ENCODE measurements around the gene PAXX. TPM values are rescaled to one million over a fixed set of nuclear protein-coding genes. Genes with fewer than 3 reads are reported as not detected.
"Not testable (repeated sequence)": the region's sequence is repeated elsewhere in the genome, so short reads cannot be mapped to it uniquely, and the experiment has no call there.

PAXX gene
- polyA plus RNA-seq, 1 donor = 22.8 TPM

DNA sequence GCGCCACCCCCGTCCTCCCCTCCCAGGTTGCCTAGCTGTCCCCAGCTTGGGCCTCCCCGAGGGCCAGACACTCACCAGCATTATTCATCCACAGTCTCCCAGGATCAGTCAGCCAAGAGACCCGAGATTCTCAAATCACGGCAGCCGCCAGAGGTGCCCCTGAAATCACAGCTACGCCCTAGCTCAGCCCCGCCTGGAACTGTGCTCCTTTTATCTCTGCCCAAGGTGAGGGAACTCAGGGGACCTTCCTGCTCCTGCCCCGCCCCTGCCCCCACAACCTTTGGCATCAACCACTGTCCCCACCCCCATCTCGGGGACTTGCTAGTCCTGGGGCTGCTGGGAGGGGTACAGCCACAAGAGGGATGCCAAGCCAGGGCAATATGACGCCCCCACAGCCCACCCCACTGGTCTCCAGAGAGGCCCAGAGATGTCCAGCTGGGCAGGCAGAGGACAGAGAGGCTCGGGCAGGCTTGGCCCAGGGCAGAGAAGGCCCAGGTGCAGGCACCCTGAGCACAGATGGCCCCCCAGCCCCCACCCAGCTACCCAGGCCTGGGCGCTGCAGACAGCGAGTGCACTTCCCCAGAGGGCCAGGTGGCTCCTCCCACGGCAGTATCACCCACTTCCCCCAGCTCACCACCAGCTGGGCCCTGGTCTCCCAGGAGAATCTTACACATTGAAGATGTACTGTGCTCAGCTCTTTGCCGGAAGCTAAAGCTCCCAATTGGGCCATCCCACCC, 39.9 kb downstream of the PAXX start, which contains the start of gene FUT7:
TSS of gene FUT7 (minus strand) at position 185 of the 737 bp plus-strand sequence. CDS start at position 88, 97 bp downstream.
- no peak for DNase-seq (ENCODE audit: low read depth)

GRCh38 chr9:137032858-137033257, 40.6 kb downstream of the PAXX start:
- DNase-seq (ENCODE audit: low read depth) = no peak

DNA sequence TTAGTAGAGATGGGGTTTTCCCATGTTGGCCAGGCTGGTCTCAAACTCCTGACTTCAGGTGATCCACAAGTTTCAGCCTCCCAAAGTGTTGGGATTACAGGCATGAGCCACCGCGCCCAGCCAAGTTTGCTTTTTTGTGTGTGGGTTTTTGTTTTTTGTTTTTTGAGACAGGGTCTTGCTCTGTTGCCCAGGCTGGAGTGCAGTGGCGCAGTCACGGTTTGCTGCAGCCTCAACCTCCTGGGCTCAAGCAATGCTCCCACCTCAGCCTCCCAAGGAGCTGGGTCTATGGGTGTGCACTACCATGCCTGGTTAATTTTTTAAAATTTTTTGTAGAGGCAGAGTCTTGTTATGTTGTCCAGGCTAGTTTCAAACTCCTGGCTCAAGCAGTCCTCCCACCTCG, 41.3 kb downstream of the PAXX start:
- DNase-seq (ENCODE audit: low read depth) = not testable (repeated sequence)

DNA sequence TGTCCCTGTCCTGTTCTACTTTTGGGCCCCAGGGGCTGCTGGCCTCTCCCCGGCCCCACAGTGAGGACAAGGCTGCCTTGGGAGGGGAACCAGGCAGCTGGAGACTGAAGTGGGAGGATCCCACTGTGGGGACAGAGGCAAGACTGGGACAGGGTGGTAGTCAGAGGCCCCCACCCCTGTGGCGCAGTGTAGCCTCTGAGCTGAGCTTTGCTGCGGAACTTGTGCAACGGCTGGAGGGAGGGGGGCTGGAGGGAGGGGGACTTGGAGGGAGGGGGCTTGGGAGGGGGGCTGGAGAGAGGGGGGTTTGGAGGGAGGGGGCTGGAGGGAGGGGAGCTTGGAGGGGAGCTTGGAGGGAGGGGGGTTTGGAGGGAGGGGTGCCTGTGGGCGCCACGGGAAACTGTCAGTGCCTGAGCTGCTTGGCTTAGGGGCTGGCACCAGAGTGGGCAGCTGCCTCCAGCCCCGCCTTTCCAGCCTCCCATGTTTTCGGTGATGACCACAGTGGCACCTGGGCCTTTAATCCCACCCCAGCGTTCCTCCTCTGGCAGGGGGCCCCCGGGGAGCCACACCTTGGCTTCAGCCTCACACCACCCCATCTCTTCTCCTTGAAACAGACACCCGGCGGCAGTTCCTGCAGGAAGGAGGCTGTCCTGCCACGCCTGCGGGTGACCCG, 42.0 kb downstream of the PAXX start:
- no peak for DNase-seq (ENCODE audit: low read depth)

DNA sequence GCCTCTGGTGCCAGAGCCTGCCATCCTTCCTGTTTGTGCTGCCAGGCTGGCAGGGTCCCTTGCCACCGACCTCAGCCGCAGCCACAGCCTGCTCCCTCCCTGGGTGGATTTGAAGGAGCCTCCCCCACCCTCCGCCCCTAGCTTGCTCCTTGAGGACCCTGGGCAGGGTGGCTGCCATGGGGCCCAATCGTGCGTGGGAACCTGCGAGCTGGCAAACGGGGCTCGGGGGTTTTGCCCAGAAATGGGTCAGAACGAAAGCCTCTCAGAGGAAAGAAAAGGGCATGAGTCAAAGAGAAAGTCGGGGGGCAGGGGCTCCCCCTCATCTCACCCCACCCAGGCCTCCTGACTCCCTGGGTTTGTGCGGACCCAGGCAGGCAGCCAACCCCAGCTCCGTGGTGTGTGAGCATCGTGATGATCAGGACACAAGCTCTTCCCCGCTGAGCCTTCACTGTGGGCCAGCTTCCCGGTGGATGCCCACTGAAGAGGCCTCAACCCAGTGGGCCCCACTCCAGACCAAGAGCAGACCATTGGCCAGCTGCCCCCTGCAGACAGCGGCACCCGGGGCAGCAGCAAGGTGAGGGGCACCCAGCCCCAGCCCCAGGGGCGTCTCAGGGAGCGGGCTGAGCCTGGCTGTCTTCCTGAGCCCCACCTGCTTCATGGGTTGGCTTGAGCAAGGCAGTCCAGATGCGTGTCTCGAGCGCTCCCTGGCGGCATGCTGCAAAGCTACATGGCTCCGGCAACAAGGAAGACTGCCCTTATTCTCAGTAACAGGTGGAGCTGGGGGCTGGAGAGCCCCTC, 42.7 kb downstream of the PAXX start:
- DNase-seq (ENCODE audit: low read depth) = no peak

DNA sequence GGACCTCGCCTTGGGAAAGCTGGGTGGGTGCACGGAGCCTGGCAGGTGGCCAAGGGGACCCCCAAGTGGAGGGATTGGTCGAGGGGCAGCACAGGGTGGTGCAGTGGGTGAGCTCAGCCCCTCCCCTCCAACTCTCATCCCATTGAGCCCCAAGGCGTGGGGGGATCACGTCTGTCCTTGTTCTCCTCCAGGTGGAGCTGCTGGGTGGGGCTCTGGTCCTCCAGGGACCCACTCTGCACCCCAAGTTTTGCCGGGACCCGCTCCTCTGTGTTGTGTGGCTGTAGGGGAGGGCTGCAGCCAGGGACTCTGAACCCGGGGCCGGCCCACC, 43.2 kb downstream of the PAXX start:
- no peak for DNase-seq (ENCODE audit: low read depth)

- no peak for DNase-seq (ENCODE audit: low read depth)
These were observed 43.7 kb downstream of the PAXX start for GRCh38 chr9:137035937-137036336.

GRCh38 chr9:137037035-137037434, 44.8 kb downstream of the PAXX start:
- DNase-seq (ENCODE audit: low read depth) = no peak

DNA sequence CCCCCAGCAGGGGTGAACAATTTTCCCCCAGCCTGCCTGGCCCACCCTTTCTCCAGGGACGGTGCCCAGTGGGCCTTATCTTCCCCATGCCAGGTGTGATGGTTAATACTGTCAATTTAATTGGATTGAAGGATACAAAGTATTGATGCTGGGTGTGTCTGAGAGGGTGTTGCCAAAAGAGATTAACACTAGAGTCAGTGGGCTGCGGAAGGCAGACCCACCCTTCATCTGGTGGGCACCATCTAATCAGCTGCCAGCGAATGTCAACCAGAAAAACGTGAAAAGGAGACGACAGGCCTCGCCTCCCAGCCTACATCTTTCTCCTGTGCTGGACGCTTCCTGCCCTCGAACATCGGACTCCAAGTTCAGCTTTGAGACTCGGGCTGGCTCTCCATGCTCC, 45.3 kb downstream of the PAXX start:
- DNase-seq (ENCODE audit: low read depth) = no peak

DNA sequence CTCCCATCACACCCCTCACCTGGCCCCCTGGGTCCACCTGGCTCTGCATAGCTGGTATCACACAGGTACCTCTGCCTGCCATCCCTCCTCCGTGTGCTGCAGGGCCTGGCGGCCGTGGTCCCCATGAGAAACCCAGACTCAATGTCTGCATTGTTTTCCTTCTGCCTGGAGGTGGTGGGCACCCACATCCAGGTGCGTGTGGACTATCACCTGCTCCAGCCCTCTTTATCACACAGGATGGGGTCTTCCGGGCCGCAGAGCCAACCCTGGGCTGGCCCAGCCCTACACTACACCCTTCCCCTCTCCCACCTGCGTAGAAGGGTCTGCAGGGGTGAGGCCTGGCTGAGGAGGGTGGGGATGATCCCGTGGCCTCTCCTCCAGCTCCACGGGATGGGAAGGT, 46.7 kb downstream of the PAXX start:
- DNase-seq (ENCODE audit: low read depth) = no peak

DNA sequence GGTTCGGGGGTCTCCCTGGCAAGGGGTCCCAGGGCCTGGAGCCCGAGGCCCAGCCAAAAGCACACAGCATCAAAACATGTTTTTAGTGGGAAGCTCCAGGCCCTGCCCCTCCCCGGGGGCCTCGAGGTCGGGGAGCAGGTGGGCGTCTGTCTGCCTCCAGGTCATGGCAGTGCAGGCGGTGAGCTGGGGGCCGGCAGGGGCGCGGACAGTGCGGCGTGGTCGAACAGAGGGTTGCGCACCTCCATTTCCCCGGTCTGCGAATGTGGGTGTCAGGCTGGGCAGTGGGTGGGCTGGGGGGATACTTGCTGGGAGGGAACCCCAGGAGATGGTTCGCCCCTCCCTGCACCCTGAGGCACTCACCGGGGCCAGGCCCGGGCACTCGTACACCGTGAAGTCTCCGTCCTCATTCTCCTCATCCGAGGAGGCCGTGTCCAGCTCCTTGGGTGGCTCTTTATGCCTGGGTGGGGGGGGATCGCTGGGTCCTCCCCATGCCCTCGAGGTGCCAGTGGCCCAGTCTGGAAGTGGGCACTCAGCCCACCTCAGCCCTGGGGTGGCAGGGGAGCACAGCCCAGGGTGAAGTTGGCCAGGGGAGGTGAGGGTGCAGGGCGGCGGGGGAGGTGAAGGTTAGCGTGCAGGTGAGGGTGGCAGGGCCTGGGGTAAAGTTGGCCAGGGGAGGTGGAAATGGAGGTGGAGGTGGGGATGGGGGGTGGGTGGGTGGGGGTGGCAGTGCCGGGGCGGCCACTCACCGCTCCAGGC, 47.6 kb downstream of the PAXX start:
- DNase-seq (ENCODE audit: low read depth) = no peak

DNA sequence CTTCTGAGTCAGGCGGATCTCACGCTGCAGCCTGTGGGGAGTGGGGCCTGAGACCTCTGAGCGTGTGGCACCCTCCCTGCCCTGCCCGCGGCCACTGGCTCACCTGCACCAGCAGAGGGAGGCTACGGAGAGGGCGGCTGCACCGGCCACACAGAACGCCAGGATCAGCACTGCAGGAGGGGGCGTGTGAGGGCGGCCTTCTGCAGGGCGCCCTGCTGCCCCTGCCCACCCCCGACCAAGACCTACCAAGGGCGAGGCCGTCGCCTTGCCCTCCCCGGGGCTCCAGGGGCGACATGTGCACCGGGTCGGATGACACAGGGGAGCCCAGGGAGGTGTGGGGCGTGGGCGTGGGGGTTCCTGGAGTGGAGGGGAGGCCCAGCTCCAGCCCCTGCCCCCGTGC, 48.3 kb downstream of the PAXX start:
- DNase-seq (ENCODE audit: low read depth) = no peak

DNA sequence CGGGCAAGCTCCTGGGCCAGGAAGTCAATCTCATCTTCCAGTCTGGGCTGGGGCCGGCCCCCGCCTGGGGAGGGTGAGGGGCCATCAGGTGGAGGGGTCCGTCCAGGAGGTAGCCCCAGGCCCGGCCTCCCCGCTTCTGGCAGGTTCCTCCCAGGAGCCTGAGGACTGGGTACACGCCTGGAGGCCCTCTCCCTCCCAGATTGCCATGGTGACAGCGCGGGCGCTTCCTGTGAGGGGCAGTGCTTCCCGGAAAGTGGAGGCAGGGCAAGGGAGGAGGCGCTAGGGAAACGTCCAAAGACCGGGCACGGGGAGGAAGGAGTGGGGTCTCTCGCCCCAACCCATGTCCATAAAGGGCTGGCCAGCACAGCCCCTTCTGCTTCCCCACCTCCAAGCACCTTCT, 48.9 kb downstream of the PAXX start:
- DNase-seq (ENCODE audit: low read depth) = no peak

DNA sequence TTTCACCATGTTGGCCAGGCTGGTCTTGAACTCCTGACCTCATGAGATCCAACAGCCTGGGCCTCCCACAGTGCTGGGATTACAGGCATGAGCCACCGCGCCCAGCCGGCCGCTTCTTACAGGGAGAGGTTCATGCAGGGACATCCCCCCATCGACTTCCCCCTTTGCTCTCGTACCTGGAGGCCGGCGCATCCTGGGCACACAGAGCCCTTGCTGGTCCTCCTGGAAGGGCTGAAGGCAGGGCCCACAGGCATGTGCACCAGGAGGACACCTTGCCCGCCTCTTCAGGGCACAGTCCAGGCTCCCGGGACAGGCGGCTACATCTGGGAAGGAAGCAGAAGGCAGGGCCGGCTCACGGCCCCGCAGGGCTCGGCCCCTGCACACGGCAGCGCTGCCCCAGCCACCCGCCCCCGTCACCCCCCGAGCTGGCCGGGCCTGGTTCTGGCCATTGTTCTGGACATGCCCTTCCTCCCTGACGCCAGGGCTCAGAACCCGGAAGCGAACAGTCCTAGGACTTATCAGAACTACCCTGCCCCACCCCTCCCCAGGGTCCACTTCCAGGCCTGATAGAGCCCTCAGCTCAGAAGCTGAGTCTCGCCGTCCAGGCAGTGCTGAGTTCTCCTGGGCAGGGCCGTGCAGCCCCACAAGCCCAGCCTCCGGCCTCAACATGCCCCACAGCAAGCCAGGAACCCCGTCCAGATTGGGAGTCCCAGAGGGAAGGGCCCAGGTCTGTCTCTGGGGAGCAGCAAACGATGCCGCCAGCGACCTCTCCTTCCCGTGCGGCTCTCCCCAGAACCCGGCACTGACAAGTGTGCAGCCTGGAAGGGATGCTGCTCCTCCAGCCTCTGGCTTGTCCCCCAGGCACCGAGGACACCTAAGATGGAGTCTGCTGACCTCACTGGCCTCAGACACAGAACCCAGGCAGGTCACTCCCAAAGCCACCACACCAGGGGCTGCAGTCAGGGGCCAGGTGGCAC, 50.8 kb downstream of the PAXX start:
- DNase-seq (ENCODE audit: low read depth) = no peak

Other genes starting within 250 kb of the PAXX start
- 20.2 TPM for gene LCN10, start 249.5 kb upstream of the PAXX start, polyA plus RNA-seq (ENCODE audit: insufficient read length)
- gene LCN6, start 243.9 kb upstream of the PAXX start, polyA plus RNA-seq (ENCODE audit: insufficient read length) = 0.18 TPM
- 3.9 TPM for gene LCN8, start 234.2 kb upstream of the PAXX start, polyA plus RNA-seq (ENCODE audit: insufficient read length)
- 0.49 TPM for gene LCN15, start 227.9 kb upstream of the PAXX start, polyA plus RNA-seq (ENCODE audit: insufficient read length)
- gene TMEM141, start 201.1 kb upstream of the PAXX start, polyA plus RNA-seq (ENCODE audit: insufficient read length) = 34.8 TPM
- gene CCDC183, start 196.1 kb upstream of the PAXX start, polyA plus RNA-seq (ENCODE audit: insufficient read length) = 1.9 TPM
- 59.8 TPM for gene RABL6, start 184.5 kb upstream of the PAXX start, polyA plus RNA-seq (ENCODE audit: insufficient read length)
- 2.4 TPM for gene AJM1, start 149.9 kb upstream of the PAXX start, polyA plus RNA-seq (ENCODE audit: insufficient read length)
- gene PHPT1, start 143.0 kb upstream of the PAXX start, polyA plus RNA-seq (ENCODE audit: insufficient read length) = 99.6 TPM
- gene MAMDC4, start 140.1 kb upstream of the PAXX start, polyA plus RNA-seq (ENCODE audit: insufficient read length) = 4.8 TPM
- 312 TPM for gene EDF1, start 126.1 kb upstream of the PAXX start, polyA plus RNA-seq (ENCODE audit: insufficient read length)
- gene TRAF2, start 105.9 kb upstream of the PAXX start, polyA plus RNA-seq (ENCODE audit: insufficient read length) = 11.0 TPM
- 41.2 TPM for gene FBXW5, start 47.7 kb upstream of the PAXX start, polyA plus RNA-seq (ENCODE audit: insufficient read length)
- gene C8G, start 47.2 kb upstream of the PAXX start, polyA plus RNA-seq (ENCODE audit: insufficient read length) = 0.32 TPM
- gene LCN12, start 40.1 kb upstream of the PAXX start, polyA plus RNA-seq (ENCODE audit: insufficient read length) = 0.71 TPM
- gene PTGDS, start 14.9 kb upstream of the PAXX start, polyA plus RNA-seq (ENCODE audit: insufficient read length) = 21.9 TPM
- gene LCNL1, start 9.4 kb upstream of the PAXX start, polyA plus RNA-seq (ENCODE audit: insufficient read length) = 0.61 TPM
- 0.42 TPM for gene CLIC3, start 4.1 kb downstream of the PAXX start, polyA plus RNA-seq (ENCODE audit: insufficient read length)
- 16.5 TPM for gene ABCA2, start 35.8 kb downstream of the PAXX start, polyA plus RNA-seq (ENCODE audit: insufficient read length)
- gene FUT7, start 39.7 kb downstream of the PAXX start, polyA plus RNA-seq (ENCODE audit: insufficient read length) = 0.08 TPM
- 40.9 TPM for gene NPDC1, start 53.8 kb downstream of the PAXX start, polyA plus RNA-seq (ENCODE audit: insufficient read length)
- 16.2 TPM for gene ENTPD2, start 61.6 kb downstream of the PAXX start, polyA plus RNA-seq (ENCODE audit: insufficient read length)
- gene SAPCD2, start 78.1 kb downstream of the PAXX start, polyA plus RNA-seq (ENCODE audit: insufficient read length) = 3.6 TPM
- 1.9 TPM for gene UAP1L1, start 85.1 kb downstream of the PAXX start, polyA plus RNA-seq (ENCODE audit: insufficient read length)
- gene MAN1B1, start 94.6 kb downstream of the PAXX start, polyA plus RNA-seq (ENCODE audit: insufficient read length) = 38.6 TPM
- gene DPP7, start 122.3 kb downstream of the PAXX start, polyA plus RNA-seq (ENCODE audit: insufficient read length) = 21.7 TPM
- not detected for gene GRIN1, start 146.7 kb downstream of the PAXX start, polyA plus RNA-seq (ENCODE audit: insufficient read length)
- gene LRRC26, start 177.6 kb downstream of the PAXX start, polyA plus RNA-seq (ENCODE audit: insufficient read length) = 0.11 TPM
- gene TMEM210, start 179.6 kb downstream of the PAXX start, polyA plus RNA-seq (ENCODE audit: insufficient read length) = not detected
- 30.4 TPM for gene ANAPC2, start 196.1 kb downstream of the PAXX start, polyA plus RNA-seq (ENCODE audit: insufficient read length)
- gene SSNA1, start 196.3 kb downstream of the PAXX start, polyA plus RNA-seq (ENCODE audit: insufficient read length) = 53.7 TPM
- gene TPRN, start 208.3 kb downstream of the PAXX start, polyA plus RNA-seq (ENCODE audit: insufficient read length) = 10.9 TPM
- 33.0 TPM for gene TMEM203, start 213.2 kb downstream of the PAXX start, polyA plus RNA-seq (ENCODE audit: insufficient read length)
- 7.0 TPM for gene NDOR1, start 213.3 kb downstream of the PAXX start, polyA plus RNA-seq (ENCODE audit: insufficient read length)
- 2.5 TPM for gene RNF208, start 229.8 kb downstream of the PAXX start, polyA plus RNA-seq (ENCODE audit: insufficient read length)
- 2.4 TPM for gene CYSRT1, start 232.8 kb downstream of the PAXX start, polyA plus RNA-seq (ENCODE audit: insufficient read length)
- gene RNF224, start 235.1 kb downstream of the PAXX start, polyA plus RNA-seq (ENCODE audit: insufficient read length) = 2.4 TPM
- 1.5 TPM for gene SLC34A3, start 238.5 kb downstream of the PAXX start, polyA plus RNA-seq (ENCODE audit: insufficient read length)
- 146 TPM for gene TUBB4B, start 248.9 kb downstream of the PAXX start, polyA plus RNA-seq (ENCODE audit: insufficient read length)

Measured in forelimb muscle (tissue), 1 donor.